Suppressor macrophage treated with lipopolysaccharide for 1 hour (primary cell): Measurements from ENCODE around the gene ABLIM1.

ENCODE experiments used
- DNase-seq, 3 donors: peaks; one replicate each; pipeline ENCODE4 v3.0.0-alpha.2; 2020 to 2022

The ABLIM1 gene

DNA sequence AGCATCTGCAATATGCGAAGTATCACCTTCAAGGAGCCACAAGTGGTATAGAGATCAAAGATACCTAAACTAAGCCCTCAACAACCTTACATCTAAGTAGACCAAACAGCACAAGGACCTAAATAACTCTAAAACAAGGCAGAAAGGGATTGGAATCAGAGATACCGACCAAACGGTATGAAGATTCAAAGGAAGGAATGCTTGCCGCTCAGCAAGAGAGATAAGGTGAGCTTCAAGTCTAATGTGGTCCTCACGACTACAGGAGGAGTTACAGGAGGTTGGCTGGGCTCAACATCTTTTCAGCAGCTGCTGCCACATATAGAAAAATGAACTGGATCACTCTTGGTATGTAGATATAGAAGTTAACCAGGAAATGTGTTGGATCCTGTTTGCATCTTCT is 11.6 kb downstream of the ABLIM1 start:
- DNase-seq, result no peak

DNA sequence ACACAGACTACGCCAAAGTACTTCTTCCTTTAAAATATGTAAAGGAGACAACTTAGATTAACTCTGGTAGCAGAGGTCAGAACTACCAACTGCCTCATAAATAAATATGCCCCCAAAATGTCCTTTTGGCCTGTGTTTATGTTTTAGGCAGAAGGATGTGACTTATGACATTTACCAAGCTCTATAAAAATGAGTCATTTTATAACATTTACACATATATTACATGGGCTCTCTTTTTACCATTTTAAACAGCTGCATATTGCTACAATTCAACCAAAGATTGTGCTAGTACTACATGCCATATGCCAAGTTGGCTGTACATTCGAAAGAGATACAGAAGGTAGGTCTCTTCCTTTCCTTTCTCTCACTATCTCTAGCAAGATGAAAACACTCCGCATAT is 12.4 kb downstream of the ABLIM1 start:
- DNase-seq, result no peak

DNA sequence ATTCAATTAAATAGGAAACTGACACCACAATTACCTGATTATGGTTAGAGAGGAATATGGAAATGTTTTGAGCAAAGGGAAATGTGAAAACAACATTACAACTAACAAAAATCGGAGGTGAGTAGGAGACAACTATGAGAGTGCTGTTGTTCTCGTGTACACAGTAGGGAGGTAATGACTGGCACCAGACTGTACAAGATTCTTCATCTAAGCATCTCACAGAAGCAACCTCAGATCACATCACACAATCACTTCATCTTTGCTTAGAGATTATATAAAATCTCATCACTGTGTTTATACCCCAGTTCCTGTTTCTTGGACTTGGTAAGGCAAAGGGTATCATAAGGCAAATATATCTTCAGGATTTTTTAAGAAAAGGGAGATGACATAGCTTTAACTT is 14.9 kb downstream of the ABLIM1 start:
- DNase-seq, result no peak

DNA sequence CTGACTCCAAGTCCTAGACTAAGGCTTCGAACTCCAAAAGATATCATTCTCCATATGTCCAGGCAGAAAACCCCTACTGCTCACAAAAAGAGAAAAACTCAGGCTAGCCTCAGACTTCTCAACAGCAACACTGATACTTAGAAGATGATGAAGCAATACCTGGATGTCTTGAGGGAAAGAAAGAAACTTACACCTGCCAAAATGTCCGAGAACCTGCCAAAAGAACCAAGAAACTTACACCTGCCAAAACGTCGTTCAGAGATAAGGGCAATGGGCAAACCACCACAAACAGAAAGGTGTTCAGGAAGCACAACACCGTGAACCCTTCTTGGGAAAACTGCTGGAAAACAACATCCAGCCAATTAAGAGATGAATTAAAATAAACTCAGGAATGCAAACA is 15.3 kb downstream of the ABLIM1 start:
- DNase-seq, result no peak

DNA sequence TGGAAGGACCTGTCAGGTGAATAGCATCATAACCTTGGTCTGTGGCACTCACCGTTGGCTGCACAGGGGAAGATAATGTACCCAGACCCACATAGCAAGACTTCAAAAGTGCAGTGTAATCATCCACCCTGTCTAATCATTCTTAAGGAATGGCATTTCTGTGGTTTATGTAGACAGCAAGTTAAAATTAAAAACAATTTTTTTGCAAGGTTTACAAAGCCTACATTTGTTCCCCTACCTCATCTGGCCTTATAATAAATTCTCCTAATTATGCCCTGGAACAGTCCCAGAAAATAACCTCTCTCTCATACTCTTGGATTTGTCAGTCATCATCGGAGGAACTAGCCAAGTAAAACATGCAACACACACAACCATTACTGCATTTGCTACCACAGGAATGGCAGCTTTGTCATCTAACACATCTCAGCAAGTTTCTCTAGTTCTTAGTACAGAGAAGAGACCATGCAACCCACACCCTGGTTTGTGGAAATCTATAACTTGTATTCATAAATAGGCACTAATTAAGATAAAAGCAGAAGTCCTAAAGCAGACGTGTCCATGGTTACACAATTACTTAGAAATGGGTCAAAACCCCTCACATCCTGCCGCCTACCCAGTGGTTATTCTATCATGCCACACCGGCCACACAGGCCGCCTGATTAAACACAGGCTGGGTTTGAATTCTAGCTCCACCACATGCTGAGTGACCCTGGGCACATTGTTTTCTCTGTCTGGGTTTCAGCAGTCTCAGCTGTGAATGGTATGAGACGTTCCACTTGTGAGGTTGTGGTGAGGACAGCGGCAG is 19.1 kb downstream of the ABLIM1 start:
- DNase-seq, result peak; percentile 22 to 54 (median 28)

DNA sequence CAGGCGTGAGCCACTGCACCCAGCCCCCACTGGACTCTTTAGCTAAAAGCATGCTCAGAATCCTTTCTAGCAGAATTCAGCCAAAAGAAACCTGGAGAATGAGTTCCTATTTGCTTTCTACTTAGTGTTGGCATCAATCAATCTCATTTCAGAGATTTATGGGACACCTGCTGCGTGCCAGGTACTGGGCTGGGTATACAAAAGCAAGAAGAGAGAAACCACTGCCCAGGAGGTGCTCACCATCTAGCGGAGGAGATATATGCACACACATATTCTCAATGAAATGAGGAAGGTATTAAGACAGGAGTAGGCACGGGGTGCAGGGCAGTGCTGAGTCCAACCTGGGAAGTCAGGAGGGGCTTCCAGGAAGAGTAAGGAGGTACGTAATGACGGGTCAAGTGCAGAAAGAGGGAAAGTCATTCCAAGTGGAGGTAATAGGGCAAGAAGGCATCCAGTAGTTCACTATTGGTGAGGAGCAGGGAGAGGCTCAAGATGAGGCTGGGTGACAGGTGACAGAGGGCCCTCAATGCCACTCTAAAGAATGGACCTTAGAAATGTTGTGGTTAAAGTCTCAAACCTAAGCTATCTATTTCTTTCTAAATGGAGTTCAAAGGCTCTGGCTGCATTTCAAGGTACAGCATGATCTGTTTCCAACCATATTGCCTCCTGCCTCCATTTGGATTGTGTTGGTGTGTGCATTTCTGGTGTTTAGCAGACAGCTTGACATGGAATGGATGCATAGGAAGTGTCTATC is 22.1 kb downstream of the ABLIM1 start:
- DNase-seq, result no peak

DNA sequence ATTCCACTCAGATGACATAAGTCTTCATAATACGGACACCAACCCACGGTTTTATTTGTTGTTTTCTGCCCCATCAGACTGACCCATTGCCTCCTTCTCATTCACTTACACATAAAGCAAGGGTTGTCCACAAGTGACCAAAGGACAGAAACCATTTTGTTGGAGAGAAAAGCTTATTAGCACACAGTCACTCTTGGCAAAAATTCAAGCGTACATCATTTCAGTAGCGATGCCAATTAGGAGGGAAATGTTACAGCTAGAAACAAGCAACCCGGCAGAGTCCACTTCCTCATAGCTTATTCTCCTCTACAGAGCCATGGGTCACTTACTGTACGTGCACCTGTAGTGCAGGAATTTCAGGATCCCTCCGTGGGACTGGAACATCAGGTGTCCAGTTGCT is 23.0 kb downstream of the ABLIM1 start:
- DNase-seq, result peak in 2 of 3 donors; percentile 7 to 26

DNA sequence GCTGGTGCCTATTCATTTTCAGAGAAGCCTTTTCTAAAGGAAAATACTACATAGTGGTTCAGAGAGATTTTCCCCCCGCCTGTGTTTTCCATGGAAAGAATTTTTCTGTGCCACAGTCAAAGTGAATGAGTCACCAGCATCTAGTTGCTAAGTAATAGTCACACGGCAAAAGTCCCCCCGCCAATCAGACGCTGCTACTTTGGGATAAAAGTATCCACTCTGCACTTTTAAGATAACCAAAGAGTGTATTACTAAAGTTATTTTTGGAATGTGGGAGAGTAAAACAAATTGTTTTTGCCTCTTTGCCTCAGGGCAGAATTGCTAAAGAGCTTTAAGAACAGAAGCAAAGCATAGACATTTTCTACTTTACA is 23.5 kb downstream of the ABLIM1 start:
- DNase-seq, result peak; percentile 60 to 71 (median 63)

DNA sequence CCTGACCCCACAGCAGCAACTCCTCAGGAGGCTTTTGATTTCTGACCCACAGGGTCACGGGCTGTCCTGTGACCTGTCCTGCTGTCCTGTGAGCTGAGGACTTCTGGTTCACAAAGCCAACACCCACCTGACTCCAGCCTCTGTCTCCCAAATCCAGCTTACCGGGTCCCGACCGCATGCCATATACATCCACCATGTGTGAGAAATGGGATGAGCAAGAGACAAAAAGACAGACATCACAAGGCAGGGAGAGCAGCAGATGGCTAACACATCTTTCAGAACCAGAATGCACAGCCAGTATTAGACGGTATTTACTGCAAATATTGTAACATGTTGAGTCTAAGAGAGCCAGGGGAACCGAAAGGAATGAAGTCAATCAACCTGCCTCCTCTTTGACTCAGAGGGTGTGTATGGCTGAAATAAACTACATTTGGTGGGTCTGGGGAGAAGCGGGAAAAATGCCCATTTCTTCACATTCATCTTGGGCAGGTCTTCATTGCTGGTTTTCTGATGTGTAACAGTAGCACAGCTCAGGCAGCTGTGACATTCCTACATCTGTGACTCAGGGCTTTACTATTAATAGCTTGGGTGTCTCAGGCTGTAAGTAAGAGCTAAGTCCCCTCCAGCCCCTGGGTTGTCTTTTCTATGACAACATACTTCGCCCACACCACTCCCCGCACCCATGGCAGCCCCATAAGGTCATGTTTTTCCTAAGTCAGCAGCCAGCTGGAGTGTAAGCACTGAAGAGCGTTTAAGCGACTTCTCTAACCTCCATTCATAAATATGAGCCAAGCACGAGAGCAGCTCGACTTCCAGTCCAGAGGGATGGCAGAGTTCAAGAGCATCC is 25.0 kb downstream of the ABLIM1 start:
- DNase-seq, result peak; percentile 69 to 83 (median 71)

DNA sequence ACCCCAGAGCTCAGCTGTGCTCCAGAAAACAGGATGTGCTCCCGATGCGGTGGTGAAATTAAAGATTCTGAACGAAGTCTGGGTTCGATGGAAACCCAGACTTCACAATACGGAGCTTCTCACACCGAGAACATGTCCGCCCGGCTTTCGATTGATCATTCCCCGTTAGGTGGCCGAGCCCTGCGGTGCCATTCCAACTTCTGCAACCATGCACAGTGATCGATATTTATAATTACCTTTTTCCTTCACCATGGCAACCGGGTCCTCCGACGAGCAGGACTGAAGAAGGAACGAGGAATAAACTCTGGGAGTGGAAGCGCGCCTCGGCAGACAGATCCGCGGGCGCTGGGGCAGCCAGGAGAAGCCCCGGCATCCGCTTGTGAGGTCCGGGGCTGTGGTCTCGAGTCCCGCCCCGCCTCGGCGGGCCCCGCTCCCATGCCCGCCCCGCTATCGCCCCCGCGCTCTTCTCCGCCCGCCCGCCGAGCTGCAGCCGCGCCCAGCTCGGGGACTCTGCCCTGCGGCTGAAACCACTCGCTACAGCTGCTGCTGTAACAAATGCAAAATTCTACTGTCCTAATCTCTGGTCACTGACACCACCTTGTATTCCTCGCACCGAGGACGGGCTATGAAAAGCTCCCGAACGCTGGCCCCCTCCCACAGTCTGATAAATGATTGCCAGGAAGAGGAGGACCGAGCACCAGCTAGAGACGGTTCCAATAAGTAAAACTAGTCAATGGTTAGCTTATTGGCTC is 26.2 kb downstream of the ABLIM1 start:
- peak; percentile 44 to 58 (median 48) for DNase-seq

DNA sequence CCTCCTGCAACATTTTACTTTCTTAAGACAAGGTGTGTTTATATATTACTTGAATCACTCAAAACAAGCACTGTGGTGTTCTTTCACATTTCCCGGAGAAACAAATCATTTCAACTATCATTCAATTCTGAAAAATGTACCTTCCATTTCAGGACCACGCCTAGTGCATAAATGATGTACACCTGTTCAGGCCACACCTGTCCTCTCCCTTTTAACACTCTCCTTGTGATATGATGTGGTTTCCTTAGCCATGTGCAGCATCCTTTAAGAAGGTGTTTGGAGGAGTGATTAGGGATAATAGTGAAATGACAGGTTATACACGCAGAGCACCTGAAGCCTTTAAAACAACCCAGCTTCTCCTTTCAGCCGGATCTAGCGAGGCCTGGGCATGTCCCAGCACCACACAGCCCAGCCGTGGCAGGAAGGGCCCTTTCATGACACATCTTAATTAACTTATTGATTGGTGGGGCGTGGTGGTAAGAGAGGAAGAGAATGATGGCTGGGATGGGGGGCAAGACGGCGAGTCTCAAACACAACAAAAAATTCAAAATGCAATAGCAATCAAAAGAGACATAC is 26.9 kb downstream of the ABLIM1 start:
- DNase-seq, result no peak

DNA sequence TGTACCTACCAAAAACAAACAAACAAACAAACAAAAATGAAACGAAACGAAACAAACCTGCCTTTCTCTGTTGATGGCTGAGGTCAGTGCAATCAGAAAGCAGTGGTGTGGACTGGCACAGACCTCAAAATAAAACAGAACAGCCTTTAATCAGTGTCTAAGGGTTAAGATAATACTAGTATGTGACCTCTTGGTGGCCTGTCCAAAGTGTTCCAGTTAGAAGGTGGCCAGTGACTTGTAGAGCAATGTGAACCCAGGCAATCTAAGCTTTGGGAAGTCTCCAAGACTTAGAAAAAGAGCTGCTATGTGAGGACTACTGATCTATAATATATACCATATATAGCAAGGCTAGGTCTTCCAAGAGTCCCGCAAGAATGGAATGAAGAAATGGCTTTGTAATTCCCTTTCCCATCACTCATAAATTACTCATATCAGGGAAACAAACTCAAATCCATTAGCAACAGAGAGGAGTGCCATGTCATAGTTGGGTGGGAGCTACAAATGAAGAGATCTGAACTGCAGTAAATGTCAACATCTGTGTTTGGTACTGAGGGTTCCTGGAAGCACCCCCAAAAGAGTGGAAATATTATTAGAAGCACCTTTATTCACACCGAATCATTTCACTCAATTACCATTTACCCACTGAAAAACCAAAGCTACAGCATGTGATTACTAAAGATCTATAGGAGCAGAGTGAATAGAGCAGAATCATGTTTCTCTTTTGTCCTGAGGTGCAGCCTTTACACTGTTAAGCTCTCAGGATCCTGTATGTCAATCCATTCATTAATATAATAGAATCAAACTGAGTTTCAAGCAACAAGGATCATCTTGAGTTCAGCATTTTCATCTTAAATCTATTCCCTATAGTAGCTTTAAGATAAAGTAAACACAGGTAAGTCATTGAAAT is 28.0 kb downstream of the ABLIM1 start:
- no peak for DNase-seq

DNA sequence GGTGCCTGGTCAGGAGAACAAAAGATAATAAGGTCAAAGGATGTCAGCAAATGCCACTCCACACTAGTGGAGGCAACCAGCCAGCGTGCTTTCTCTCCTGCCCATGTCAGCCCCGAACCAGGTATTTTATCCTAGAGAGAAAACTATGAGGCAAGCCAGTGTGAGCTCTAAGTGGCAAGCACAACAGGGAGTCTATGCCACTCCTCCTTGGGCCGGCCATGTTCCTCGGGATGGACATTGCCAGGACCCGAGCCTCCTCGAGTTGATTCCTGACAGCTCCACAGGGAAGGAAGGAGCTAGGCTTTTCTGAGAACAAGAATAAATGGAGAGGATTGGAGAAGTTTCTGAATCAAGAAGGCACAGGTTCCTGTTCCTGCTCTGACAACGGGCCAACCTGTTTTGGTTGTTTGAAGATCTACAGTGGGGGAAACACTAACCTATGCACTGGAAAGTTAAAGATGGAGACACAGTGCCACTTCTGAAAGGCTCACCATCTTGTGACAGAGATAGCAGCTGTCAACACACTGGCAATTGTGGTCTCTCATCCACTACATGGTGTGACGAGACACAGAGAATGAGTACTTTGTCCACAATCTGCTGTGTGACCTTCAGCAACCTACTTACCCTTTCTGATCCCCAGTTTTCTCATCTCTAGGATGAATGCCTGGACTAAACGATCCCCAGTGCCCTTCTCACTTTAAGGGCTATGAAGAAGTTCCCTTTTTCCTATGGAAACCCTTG is 28.8 kb downstream of the ABLIM1 start:
- no peak for DNase-seq

DNA sequence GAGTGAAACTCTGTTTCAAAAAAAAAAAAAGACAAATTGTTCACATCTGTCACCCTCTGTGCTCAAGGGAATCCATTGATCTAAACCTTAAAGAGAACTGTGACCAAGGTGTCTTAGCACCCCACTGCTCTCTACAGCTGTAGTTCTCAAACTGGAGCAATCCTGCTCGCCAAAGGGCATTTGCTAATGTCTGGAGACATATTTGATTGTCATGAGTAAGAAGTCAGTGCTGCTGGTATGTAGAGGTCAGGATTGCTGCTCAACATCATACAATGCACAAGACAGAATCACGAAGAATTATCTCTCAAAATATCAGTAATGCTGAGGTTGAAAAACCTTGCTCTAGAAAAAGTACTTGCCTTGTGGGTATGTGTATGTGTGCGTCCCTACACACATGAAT is 30.0 kb downstream of the ABLIM1 start:
- no peak for DNase-seq

DNA sequence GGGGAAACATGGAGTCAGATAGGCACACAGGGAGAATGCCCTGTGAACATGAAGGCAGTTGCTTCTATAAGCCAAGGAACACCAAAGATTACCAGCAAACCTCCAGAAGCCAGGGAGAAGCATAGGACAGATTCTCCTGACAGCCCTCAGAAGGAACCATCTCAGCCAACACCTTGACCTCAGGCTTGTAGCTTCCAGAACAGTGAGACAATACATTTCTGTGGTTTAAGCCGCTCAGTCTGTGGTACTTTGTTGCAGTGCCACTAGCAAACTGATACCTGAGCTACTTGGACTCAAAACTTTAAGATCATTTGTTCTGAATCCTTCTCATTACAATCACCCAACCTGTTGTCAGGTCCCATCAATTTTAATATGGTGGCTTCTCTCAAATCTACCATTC is 31.2 kb downstream of the ABLIM1 start:
- DNase-seq, result no peak

DNA sequence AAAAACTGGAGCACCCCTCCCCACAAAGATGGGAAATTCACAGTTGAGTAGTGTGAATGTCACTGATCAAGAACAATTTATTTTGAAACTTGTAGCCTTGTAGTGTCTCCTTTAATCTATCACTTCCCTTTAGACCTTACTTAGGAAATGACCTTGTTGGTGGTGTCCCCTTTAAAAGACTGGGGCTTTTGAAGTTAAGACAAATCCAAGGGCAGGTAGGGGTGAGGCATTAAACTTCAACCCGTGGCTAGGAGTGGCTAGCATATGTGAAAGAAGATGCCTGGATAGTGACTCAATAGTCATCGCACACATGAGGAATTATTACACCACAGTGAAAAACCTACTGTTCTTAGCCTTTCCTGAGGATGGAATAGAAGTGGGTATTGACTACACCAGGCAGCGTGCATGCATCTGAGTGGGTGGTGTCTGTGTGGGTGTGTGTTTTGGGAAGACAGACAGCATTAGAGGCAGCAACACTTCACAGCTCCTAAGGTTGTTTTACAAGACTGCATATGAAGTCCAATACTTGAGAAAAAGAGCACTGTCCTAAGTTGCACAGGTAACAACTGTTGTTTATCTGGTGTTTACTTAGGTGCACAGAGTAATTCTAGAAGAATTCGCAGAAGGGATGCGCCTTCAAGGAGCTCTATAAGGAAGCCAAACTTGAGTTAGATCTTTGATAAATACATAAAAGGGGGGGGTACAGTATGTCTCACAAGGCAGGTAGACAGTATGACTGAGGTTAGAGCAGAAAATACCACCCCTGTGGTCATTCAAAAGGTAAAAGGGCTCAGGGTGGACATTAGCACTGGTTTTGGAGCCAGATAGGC is 32.9 kb downstream of the ABLIM1 start:
- peak; percentile 19 to 38 (median 28) for DNase-seq

DNA sequence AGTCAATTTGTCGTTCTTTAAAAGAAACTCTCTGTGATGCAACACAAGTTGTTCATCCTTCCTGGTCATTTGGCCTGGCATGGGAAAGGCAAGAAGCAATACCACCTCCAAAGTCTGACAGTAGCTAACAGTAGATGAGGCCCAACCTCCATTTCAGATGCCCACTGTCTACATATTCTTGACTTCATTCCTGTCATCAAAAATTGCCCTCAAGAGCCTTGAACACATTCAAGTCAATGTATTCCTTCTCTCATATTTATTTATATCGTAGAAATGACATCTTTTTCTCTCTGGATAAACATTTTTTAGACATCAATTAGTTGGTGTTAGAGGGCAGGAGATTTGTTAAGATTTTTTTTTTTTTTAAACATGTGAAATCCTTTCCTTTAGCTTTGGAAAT is 33.7 kb downstream of the ABLIM1 start:
- peak in 1 of 3 donors; percentile 23 for DNase-seq

DNA sequence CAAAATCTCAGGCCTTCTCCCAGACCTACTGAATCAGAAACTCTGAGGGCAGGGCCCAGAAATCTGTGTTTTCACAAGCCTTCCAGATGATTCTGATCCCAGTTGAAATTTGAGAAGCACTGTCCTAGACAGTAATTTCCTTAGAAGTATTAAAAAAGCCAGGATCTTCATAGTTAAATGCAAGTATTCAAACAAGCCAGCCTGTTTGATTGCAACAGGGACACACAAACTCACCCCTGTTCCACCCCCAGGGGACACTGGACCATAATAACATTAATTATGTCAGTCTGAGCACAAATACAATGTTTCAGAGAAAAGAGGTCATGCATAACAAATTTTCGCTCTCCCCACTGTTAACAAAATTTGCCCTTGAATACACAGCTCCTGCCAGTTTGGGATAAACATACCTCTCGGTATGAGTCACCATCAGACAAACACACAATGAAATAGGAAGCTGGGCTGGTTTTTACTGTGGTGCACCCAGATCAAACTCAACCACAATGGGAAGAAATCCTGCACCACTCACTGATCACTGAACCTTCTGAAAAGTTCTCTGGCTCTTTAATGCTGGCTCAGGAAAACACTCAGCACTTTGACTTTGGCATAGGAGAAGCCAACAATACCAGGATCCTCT is 34.3 kb downstream of the ABLIM1 start:
- no peak for DNase-seq

DNA sequence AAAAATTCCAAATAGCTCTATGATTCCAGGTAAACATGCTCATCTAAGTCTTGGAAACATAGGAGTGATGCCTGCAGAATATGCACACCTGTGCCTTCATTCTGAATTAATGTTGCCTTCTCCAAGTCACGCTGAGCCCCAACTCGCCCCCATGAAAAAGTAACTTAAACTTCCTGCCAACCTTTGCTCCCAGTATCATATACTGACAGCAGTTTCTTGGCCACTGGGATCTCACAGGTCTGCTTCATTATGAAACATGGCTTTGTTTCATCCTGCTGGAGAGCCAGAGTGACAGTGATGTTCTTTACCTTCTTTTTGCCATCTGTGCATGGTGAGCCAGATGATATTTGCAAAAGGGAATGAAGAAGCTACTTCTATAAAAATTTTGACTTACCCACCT is 34.9 kb downstream of the ABLIM1 start:
- DNase-seq, result no peak
